Fibroblast of lung (primary cell): ENCODE results near the gene PRKACB. TPM values are rescaled to one million over a fixed set of nuclear protein-coding genes. Genes with fewer than 3 reads are reported as not detected.

Experiments used
- DNase-seq, 2 donors: peaks; one replicate each; pipeline versions ENCODE4 v3.0.0 to v3.0.0-alpha.2; 2010; ENCODE audit warnings: low read depth in 2 of 2
- H2AFZ ChIP-seq: 2 replicates; pipeline ENCODE4 v1.5.1; 2012; ENCODE audit warnings: low read length, control low read depth, inconsistent platforms
- H3K27ac ChIP-seq: 2 replicates; pipeline ENCODE4 v1.5.1; 2011; ENCODE audit warnings: low read length, control low read depth; ENCODE audit not compliant: insufficient read depth
- H3K27me3 ChIP-seq: 2 replicates; pipeline ENCODE4 v1.5.1; 2011; ENCODE audit warnings: mild to moderate bottlenecking, low read length; ENCODE audit not compliant: control insufficient read depth, insufficient read depth
- H3K36me3 ChIP-seq: 2 replicates; pipeline ENCODE4 v1.5.1; 2011; ENCODE audit warnings: low read length; ENCODE audit not compliant: control insufficient read depth, insufficient read depth
- H3K4me1 ChIP-seq: 2 replicates; pipeline ENCODE4 v1.5.1; 2011; ENCODE audit warnings: low read length; ENCODE audit not compliant: control insufficient read depth, insufficient read depth; ENCODE audit errors: extremely low read depth
- H3K4me2 ChIP-seq: 2 replicates; pipeline ENCODE4 v1.5.1; 2011; ENCODE audit warnings: low read length, control low read depth; ENCODE audit not compliant: insufficient read depth; ENCODE audit errors: extremely low read depth
- H3K4me3 ChIP-seq, 4 experiments: fragments of 200-600 bp in 1 of 4; sonication (generic) in 1 of 4; replicated peaks in 1 of 4; 2 replicates each; pipeline ENCODE4 v1.5.1; 2011 to 2016; ENCODE audit warnings: low read length in 4 of 4, low read depth in 3 of 4, mild to moderate bottlenecking in 3 of 4, control low read depth in 2 of 4, inconsistent platforms in 1 of 4, mixed read lengths in 1 of 4; ENCODE audit not compliant: insufficient read depth in 1 of 4; ENCODE audit errors: control extremely low read depth in 1 of 4
- H3K79me2 ChIP-seq: 2 replicates; pipeline ENCODE4 v1.5.1; 2012; ENCODE audit warnings: mild to moderate bottlenecking, low read length, inconsistent platforms; ENCODE audit not compliant: control insufficient read depth, insufficient read depth
- H3K9ac ChIP-seq: 2 replicates; pipeline ENCODE4 v1.5.1; 2011; ENCODE audit warnings: mild to moderate bottlenecking, low read length, control low read depth; ENCODE audit not compliant: insufficient read depth
- H3K9me3 ChIP-seq: 2 replicates; pipeline ENCODE4 v1.5.1; 2012; ENCODE audit warnings: low read depth, low read length; ENCODE audit not compliant: control insufficient read depth, insufficient read depth
- H4K20me1 ChIP-seq: 2 replicates; pipeline ENCODE4 v1.5.1; 2011; ENCODE audit warnings: low read length; ENCODE audit not compliant: control insufficient read depth, insufficient read depth; ENCODE audit errors: extremely low read depth
- CTCF ChIP-seq, 2 donors: IDR thresholded peaks in 1 of 2; conservative IDR thresholded peaks in 1 of 2; 1 replicate in 1 of 2; 2 replicates in 1 of 2; pipeline ENCODE4 v1.5.1; 2011 to 2012; ENCODE audit warnings: low read length in 2 of 2, control low read depth in 1 of 2, inconsistent platforms in 1 of 2, low read depth in 1 of 2, mild to moderate bottlenecking in 1 of 2
- EZH2 ChIP-seq: IDR thresholded peaks from 2 replicates; pipeline ENCODE4 v1.5.1; 2012; ENCODE audit warnings: low read length, control low read depth, mild to moderate bottlenecking; ENCODE audit errors: missing control alignments
- polyA plus RNA-seq, 2 donors: library from polyadenylated mRNA; depleted of rRNA in 1 of 2; stranded (reverse) in 1 of 2; unstranded in 1 of 2; fragments of >200 nt; gene quantifications; 2 replicates each; pipeline ENCODE4 v1.2.1, GENCODE V29; 2011 to 2012; ENCODE audit warnings: missing spikeins in 1 of 2
- total RNA-seq: library from RNA; depleted of rRNA; stranded (reverse); fragments of >200 nt; gene quantifications from 2 replicates; pipeline ENCODE4 v1.2.1, GENCODE V29; 2014

The PRKACB gene
- total and polyA plus RNA-seq, 2 donors (not counting 1 experiment from before 2014, with no cell fraction given): 22.0 to 32.6 TPM

- H2AFZ ChIP-seq: no peak overlapping the region
- H3K27ac ChIP-seq: no peak overlapping the region
- no peaks in the 10 kb centered on the region for H4K20me1 ChIP-seq
- H3K9ac ChIP-seq: no peak overlapping the region
- no peak for DNase-seq
- no peaks in the 10 kb centered on the region for H3K27me3 ChIP-seq
- no peaks in the 10 kb centered on the region for H3K36me3 ChIP-seq
- no peak for TF ChIP-seq EZH2
- no peak for TF ChIP-seq CTCF (conservative IDR thresholded peaks at IDR 0.05 in 1 of 2, IDR thresholded peaks at IDR 0.05 in 1 of 2; ENCODE audit: low read depth in 1 of 2, low read length in 2 of 2)
- H3K9me3 ChIP-seq: no peaks in the 10 kb centered on the region
- H3K4me1 ChIP-seq: no peaks in the 10 kb centered on the region
- H3K79me2 ChIP-seq: no peaks in the 10 kb centered on the region
- H3K4me2 ChIP-seq: no peak overlapping the region
- H3K4me3 ChIP-seq: no peak overlapping the region
Measured at GRCh38 chr1:84198832-84199231, 54.8 kb downstream of the PRKACB start.

GRCh38 chr1:84199257-84199656 lies 55.2 kb downstream of the PRKACB start:
- Histone ChIP-seq H3K36me3 (no peaks in the 10 kb centered on the region), H2AFZ (no peak overlapping the region), H3K4me3 (no peak overlapping the region), H3K4me2 (no peak overlapping the region), H3K4me1 (no peaks in the 10 kb centered on the region), H3K79me2 (no peaks in the 10 kb centered on the region), H3K27ac (no peak overlapping the region), H3K27me3 (no peaks in the 10 kb centered on the region), H4K20me1 (no peaks in the 10 kb centered on the region), H3K9ac (no peak overlapping the region), H3K9me3 (no peaks in the 10 kb centered on the region)
- DNase-seq: no peak
- TF ChIP-seq EZH2 (no peak), CTCF (conservative IDR thresholded peaks at IDR 0.05 in 1 of 2, IDR thresholded peaks at IDR 0.05 in 1 of 2; ENCODE audit: low read depth in 1 of 2, low read length in 2 of 2) (no peak)

- Histone ChIP-seq H2AFZ (no peak overlapping the region), H3K79me2 (no peaks in the 10 kb centered on the region), H3K27ac (no peak overlapping the region), H3K27me3 (no peaks in the 10 kb centered on the region), H3K4me2 (no peak overlapping the region), H4K20me1 (no peaks in the 10 kb centered on the region), H3K36me3 (peaks cover 1% of the 10 kb centered on the region), H3K4me1 (no peaks in the 10 kb centered on the region), H3K9me3 (no peaks in the 10 kb centered on the region), H3K9ac (no peak overlapping the region), H3K4me3 (no peak overlapping the region)
- DNase-seq: no peak
- TF ChIP-seq CTCF (conservative IDR thresholded peaks at IDR 0.05 in 1 of 2, IDR thresholded peaks at IDR 0.05 in 1 of 2; ENCODE audit: low read depth in 1 of 2, low read length in 2 of 2) (no peak), EZH2 (no peak)
Measured at GRCh38 chr1:84202126-84202525, 58.1 kb downstream of the PRKACB start.
